Bronchial epithelial cell (primary cell): ENCODE results near the gene GPR119. TPM values are rescaled to one million over a fixed set of nuclear protein-coding genes. Genes with fewer than 3 reads are reported as not detected.
A peak's percentile ranks its signal among the peaks of the same experiment; 100 is the strongest.
"Not testable (repeated sequence)": the region's sequence is repeated elsewhere in the genome, so short reads cannot be mapped to it uniquely, and the experiment has no call there.

Source experiments
- DNase-seq: peaks from one replicate; pipeline ENCODE4 v3.0.0-alpha.2; 2010; ENCODE audit warnings: low read depth
- FAIRE-seq: peaks from 2 replicates; lab custom pipeline; 2011; peaks lifted over from hg19 to GRCh38; lab: Jason Lieb, UNC
- H3K27me3 ChIP-seq: 2 replicates; pipeline ENCODE4 v1.5.1; 2011; ENCODE audit warnings: low read length; ENCODE audit not compliant: control insufficient read depth, insufficient read depth
- H3K36me3 ChIP-seq: 2 replicates; pipeline ENCODE4 v1.5.1; 2011; ENCODE audit warnings: low read length; ENCODE audit not compliant: control insufficient read depth, insufficient read depth
- H3K4me3 ChIP-seq: 2 replicates; pipeline ENCODE4 v1.5.1; 2011; ENCODE audit warnings: mild to moderate bottlenecking, low read depth, low read length, control low read depth
- CTCF ChIP-seq: IDR thresholded peaks from 2 replicates; pipeline ENCODE4 v1.5.1; 2011; ENCODE audit warnings: mild to moderate bottlenecking, moderate library complexity, low read length, control low read depth, inconsistent platforms; ENCODE audit not compliant: insufficient read depth, severe bottlenecking
- total RNA-seq: library from RNA; depleted of rRNA; stranded (reverse); fragments of >200 nt; gene quantifications from 2 replicates; pipeline ENCODE4 v1.2.1, GENCODE V29; 2014

The GPR119 gene
- total RNA-seq, 1 donor from 2014 or later: not detected

GRCh38 chrX:130395341-130395740 lies 9.9 kb upstream of the GPR119 start:
- Histone ChIP-seq H3K4me3 (no peak overlapping the region), H3K27me3 (no peaks in the 10 kb centered on the region), H3K36me3 (no peaks in the 10 kb centered on the region)
- no peak for FAIRE-seq
- no peak for DNase-seq
- TF ChIP-seq CTCF: no peak

GRCh38 chrX:130393451-130394074 lies 8.1 kb upstream of the GPR119 start:
- no peaks in the 10 kb centered on the region for H3K27me3 ChIP-seq
- no peak overlapping the region for H3K4me3 ChIP-seq
- H3K36me3 ChIP-seq: no peaks in the 10 kb centered on the region
- TF ChIP-seq CTCF: peak; percentile 72
- peak; percentile 37 for DNase-seq
- no peak for FAIRE-seq

GRCh38 chrX:130386408-130386808 lies 934 bp upstream of the GPR119 start:
- no peak for FAIRE-seq
- TF ChIP-seq CTCF: no peak
- no peaks in the 10 kb centered on the region for H3K27me3 ChIP-seq
- no peak for DNase-seq
- H3K4me3 ChIP-seq: no peak overlapping the region
- no peaks in the 10 kb centered on the region for H3K36me3 ChIP-seq

GRCh38 chrX:130378024-130378669 lies 7.3 kb downstream of the GPR119 start:
- Histone ChIP-seq H3K36me3 (no peaks in the 10 kb centered on the region), H3K4me3 (no peak overlapping the region), H3K27me3 (no peaks in the 10 kb centered on the region)
- no peak for TF ChIP-seq CTCF
- DNase-seq (no peak), FAIRE-seq (no peak)

- DNase-seq (no peak), FAIRE-seq (no peak)
- no peaks in the 10 kb centered on the region for H3K36me3 ChIP-seq
Measured at GRCh38 chrX:130376077-130376476, 9.4 kb downstream of the GPR119 start.

GRCh38 chrX:130352050-130352449 lies 33.4 kb downstream of the GPR119 start:
- H3K36me3 ChIP-seq, DNase-seq, H3K4me3 ChIP-seq, FAIRE-seq, H3K27me3 ChIP-seq: not testable (repeated sequence)

More at GRCh38 chrX:130376077-130376476, 9.4 kb downstream of the GPR119 start:
- H3K27me3 ChIP-seq: no peaks in the 10 kb centered on the region
- no peak overlapping the region for H3K4me3 ChIP-seq
- no peak for TF ChIP-seq CTCF
